K562 (cell line): Measurements from ENCODE around the gene CYSRT1. TPM values are rescaled to one million over a fixed set of nuclear protein-coding genes. Genes with fewer than 3 reads are reported as not detected.

Experiments used
- ATF1 ChIP-seq, 2 experiments: fragments of 450-650 bp in 1 of 2; IDR thresholded peaks; 2 replicates each; pipeline ENCODE4 v1.6.1; 2016; ENCODE audit warnings: missing compliant biosample characterization in 1 of 2, missing genetic modification characterization in 1 of 2
- CC2D1A ChIP-seq: fragments of 450-650 bp; IDR thresholded peaks from 2 replicates; pipeline ENCODE4 v1.6.1; 2017; ENCODE audit warnings: mild to moderate bottlenecking
- CCAR2 ChIP-seq: fragments of 200-400 bp; formaldehyde crosslinking; IDR thresholded peaks from 2 replicates; pipeline ENCODE4 v1.6.1; 2017; ENCODE audit warnings: mild to moderate bottlenecking, low read depth, low read length
- CHD2 ChIP-seq: IDR thresholded peaks from 2 replicates; pipeline ENCODE4 v1.6.1; 2011; ENCODE audit warnings: low read depth, low read length
- EP300 ChIP-seq: IDR thresholded peaks from 2 replicates; pipeline ENCODE4 v1.6.1; 2012; ENCODE audit warnings: low read length, improper control_type of control experiment
- HINFP ChIP-seq: fragments of 450-650 bp; conservative IDR thresholded peaks from 2 replicates; pipeline ENCODE4 v1.6.1; 2016; ENCODE audit warnings: missing genetic modification characterization, low read depth, mild to moderate bottlenecking, control low read depth, missing compliant biosample characterization
- HSF4 ChIP-seq: fragments of 250-450 bp; sonication (Bioruptor Pico); IDR thresholded peaks from 2 replicates; pipeline ENCODE4 v2.1.2; 2022; ENCODE audit warnings: mild to moderate bottlenecking, moderate library complexity, borderline replicate concordance
- KDM1A ChIP-seq, 2 experiments: fragments of 450-650 bp; IDR thresholded peaks; 2 replicates each; pipeline ENCODE4 v1.6.1; 2016; ENCODE audit warnings: mild to moderate bottlenecking in 2 of 2
- MEIS2 ChIP-seq: fragments of 450-650 bp; IDR thresholded peaks from 2 replicates; pipeline ENCODE4 v1.6.1; 2014; ENCODE audit warnings: mild to moderate bottlenecking; ENCODE audit not compliant: partially characterized antibody
- NCOA4 ChIP-seq: fragments of 450-650 bp; IDR thresholded peaks from 2 replicates; pipeline ENCODE4 v1.6.1; 2018; ENCODE audit warnings: mild to moderate bottlenecking; ENCODE audit not compliant: partially characterized antibody
- NCOA6 ChIP-seq: fragments of 450-650 bp; IDR thresholded peaks from 2 replicates; pipeline ENCODE4 v1.6.1; 2017; ENCODE audit warnings: mild to moderate bottlenecking
- NFRKB ChIP-seq: fragments of 450-650 bp; IDR thresholded peaks from 2 replicates; pipeline ENCODE4 v1.6.1; 2016; ENCODE audit warnings: low read depth
- POLR2A ChIP-seq: fragments of 450-650 bp; conservative IDR thresholded peaks from 2 replicates; pipeline ENCODE4 v1.6.1; 2016
- POLR2AphosphoS5 ChIP-seq: IDR thresholded peaks from 2 replicates; pipeline ENCODE4 v1.6.1; 2011; ENCODE audit warnings: mild to moderate bottlenecking, low read depth, low read length, moderate library complexity; ENCODE audit not compliant: control insufficient read depth, insufficient read depth
- POLR2G ChIP-seq: fragments of 200-400 bp; formaldehyde crosslinking; IDR thresholded peaks from 2 replicates; pipeline ENCODE4 v1.6.1; 2017; ENCODE audit warnings: low read depth, mild to moderate bottlenecking, antibody characterized with exemption, low read length, moderate library complexity
- RBM14 ChIP-seq: fragments of 200-400 bp; formaldehyde crosslinking; IDR thresholded peaks from 2 replicates; pipeline ENCODE4 v1.6.1; 2018; ENCODE audit warnings: low read depth, mild to moderate bottlenecking, low read length, moderate library complexity, borderline replicate concordance; ENCODE audit not compliant: insufficient read depth
- RBM15 ChIP-seq: fragments of 200-400 bp; formaldehyde crosslinking; IDR thresholded peaks from 2 replicates; pipeline ENCODE4 v1.6.1; 2018; ENCODE audit warnings: mild to moderate bottlenecking, low read length, moderate library complexity; ENCODE audit not compliant: insufficient read depth
- SOX6 ChIP-seq: fragments of 450-650 bp; IDR thresholded peaks from 2 replicates; pipeline ENCODE4 v1.6.1; 2014; ENCODE audit warnings: mild to moderate bottlenecking
- SP2 ChIP-seq: IDR thresholded peaks from 2 replicates; pipeline ENCODE4 v1.6.1; 2011; ENCODE audit warnings: mild to moderate bottlenecking, low read depth, low read length, moderate library complexity; ENCODE audit not compliant: poor library complexity, severe bottlenecking; ENCODE audit errors: extremely low read depth
- ZBTB7A ChIP-seq: IDR thresholded peaks from 2 replicates; pipeline ENCODE4 v1.6.1; 2011; ENCODE audit warnings: low read depth, mild to moderate bottlenecking, low read length, moderate library complexity, borderline replicate concordance; ENCODE audit not compliant: control insufficient read depth
- ZEB2 ChIP-seq: fragments of 450-650 bp; IDR thresholded peaks from 2 replicates; pipeline ENCODE4 v1.6.1; 2016
- ZFX ChIP-seq: sonication (generic); formaldehyde crosslinking; IDR thresholded peaks from 2 replicates; pipeline ENCODE4 v1.8.0; 2022; ENCODE audit warnings: mild to moderate bottlenecking, missing genetic modification reagents, moderate library complexity
- ZNF324 ChIP-seq: fragments of 250-450 bp; sonication (Bioruptor Pico); IDR thresholded peaks from 2 replicates; pipeline ENCODE4 v1.4.0; 2020; ENCODE audit warnings: mild to moderate bottlenecking
- polyA plus RNA-seq, 8 experiments: library from polyadenylated mRNA; depleted of rRNA in 4 of 8; stranded (reverse) in 5 of 8; unstranded in 3 of 8; fragments of >200 nt; fragmentation: Nextera tagmentation in 2 of 8; fragmentation: Illumina TruSeq in 1 of 8; extraction: Ambion mirVana in 2 of 8; extraction: Trizol in 1 of 8; gene quantifications; 2 replicates each; pipeline versions ENCODE4 v1.2.1 to v1.2.3, GENCODE V29; 2011 to 2014; ENCODE audit warnings: inconsistent platforms in 1 of 8, missing spikeins in 1 of 8
- total RNA-seq, 7 experiments: library from RNA; depleted of rRNA in 6 of 7; stranded (reverse); fragments of >200 nt in 6 of 7; fragmentation: Illumina TruSeq in 2 of 7; extraction: Trizol in 2 of 7; gene quantifications; 2 replicates each; pipeline versions ENCODE4 v1.2.1 to v1.2.3, GENCODE V29; 2011 to 2021; ENCODE audit warnings: low replicate concordance in 1 of 7
- TF ChIP-seq, protein P1 (sequence below): fragments of 250-450 bp; sonication (Bioruptor Pico); IDR thresholded peaks from 2 replicates; pipeline ENCODE4 v1.4.0; 2020; ENCODE audit warnings: borderline replicate concordance
- TF ChIP-seq, protein P2 (sequence below), 2 experiments: fragments of 450-650 bp in 1 of 2; sonication (generic) in 1 of 2; formaldehyde crosslinking; conservative IDR thresholded peaks; 2 replicates each; pipeline versions ENCODE4 v1.4.0 to v1.8.1; 2020 to 2022; ENCODE audit warnings: mild to moderate bottlenecking in 1 of 2, missing genetic modification reagents in 1 of 2

The CYSRT1 gene
- total and polyA plus RNA-seq, 9 of the 15 experiments (the other 6 are each of a cell fraction or from before 2014, with no cell fraction given) = 0.04 to 1.4 (median 0.42) TPM; not detected in 3

DNA sequence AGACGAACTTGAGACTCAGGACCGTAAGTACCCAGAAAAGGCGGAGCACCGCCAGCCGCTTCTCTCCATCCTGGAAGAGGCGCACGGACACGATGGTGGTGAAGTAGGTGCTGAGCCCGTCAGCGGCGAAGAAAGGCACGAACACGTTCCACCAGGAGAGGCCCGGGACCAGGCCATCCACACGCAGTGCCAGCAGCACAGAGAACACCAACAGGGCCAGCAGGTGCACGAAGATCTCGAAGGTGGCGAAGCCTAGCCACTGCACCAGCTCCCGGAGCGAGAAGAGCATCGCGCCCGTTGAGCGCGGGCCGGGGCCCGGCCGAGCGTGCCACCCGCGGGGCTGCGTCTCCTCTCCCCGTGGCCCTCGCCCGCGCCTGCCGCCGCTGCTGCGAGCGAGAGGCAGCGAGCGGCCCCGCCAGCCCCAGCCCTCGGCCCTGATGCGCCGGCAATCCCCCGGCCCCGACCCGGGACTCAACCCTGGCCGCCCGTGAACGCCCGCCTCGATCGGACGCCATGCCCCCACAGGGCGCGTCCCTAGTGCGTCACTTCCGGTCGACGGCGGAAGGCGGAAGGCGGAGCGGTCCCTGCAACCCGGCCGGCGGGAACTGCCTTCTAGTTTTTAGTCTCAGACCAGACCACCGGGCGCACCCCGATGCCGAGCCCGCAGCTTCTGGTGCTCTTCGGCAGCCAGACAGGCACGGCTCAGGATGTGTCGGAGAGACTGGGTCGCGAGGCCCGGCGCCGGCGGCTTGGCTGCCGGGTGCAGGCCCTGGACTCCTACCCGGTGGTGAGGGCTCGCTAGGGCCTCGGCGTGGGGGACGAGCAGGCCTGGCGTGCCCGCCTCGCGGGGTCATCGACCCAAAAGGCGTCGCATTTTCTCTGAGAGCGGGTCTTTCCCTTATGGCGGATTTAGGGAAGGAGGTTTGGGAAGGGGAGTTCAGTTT lies 19.6 kb upstream of the CYSRT1 start, which contains the start of the genes NDOR1 and TMEM203 (continued):
- TF ChIP-seq HSF4 (CRISPR knock-in tag) (no peak), NCOA6 (no peak), CHD2 (no peak), POLR2AphosphoS5 (peak; percentile 82), POLR2A (peak; percentile 85), SOX6 (peak; percentile 52; the same call in 1 of the 2 replicates), KDM1A (IDR thresholded peaks at IDR 0.05) (no peak), POLR2G (peak; percentile 95), ATF1 (CRISPR knock-in tag; IDR thresholded peaks at IDR 0.05) (peak; percentile 94), ATF1 (tag; IDR thresholded peaks at IDR 0.05) (peak; percentile 98), RBM14 (no peak), CCAR2 (no peak), NFRKB (no peak), SP2 (no peak), EP300 (no peak), ZNF324 (CRISPR knock-in tag) (no peak), RBM15 (no peak), ZEB2 (no peak), HINFP (tag) (no peak), MEIS2 (no peak), CC2D1A (no peak), ZFX (CRISPR knock-in tag) (peak; percentile 88), ZBTB7A (peak; percentile 47; the same call in 1 of the 2 replicates), NCOA4 (no peak)
- TF ChIP-seq, protein P1, sequence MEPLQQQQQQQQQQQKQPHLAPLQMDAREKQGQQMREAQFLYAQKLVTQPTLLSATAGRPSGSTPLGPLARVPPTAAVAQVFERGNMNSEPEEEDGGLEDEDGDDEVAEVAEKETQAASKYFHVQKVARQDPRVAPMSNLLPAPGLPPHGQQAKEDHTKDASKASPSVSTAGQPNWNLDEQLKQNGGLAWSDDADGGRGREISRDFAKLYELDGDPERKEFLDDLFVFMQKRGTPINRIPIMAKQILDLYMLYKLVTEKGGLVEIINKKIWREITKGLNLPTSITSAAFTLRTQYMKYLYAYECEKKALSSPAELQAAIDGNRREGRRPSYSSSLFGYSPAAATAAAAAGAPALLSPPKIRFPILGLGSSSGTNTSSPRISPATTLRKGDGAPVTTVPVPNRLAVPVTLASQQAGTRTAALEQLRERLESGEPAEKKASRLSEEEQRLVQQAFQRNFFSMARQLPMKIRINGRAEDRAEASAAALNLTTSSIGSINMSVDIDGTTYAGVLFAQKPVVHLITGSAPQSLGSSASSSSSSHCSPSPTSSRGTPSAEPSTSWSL = 0 out of 2 replicates have a peak, but pooled peaks have one; percentile 23
- TF ChIP-seq, protein P2, sequence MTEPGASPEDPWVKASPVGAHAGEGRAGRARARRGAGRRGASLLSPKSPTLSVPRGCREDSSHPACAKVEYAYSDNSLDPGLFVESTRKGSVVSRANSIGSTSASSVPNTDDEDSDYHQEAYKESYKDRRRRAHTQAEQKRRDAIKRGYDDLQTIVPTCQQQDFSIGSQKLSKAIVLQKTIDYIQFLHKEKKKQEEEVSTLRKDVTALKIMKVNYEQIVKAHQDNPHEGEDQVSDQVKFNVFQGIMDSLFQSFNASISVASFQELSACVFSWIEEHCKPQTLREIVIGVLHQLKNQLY (CRISPR knock-in tag; conservative IDR thresholded peaks at IDR 0.05) = peak in 1 of 2 experiments; percentile 74; a peak in 1 of 4 replicates
